ENCODE data around the gene MGAM2.

MGAM2 gene

GRCh38 chr7:142176901-142177300 is 65.4 kb downstream of the MGAM2 start:
- no peak for DNase-seq (ENCODE audit: low read depth)

- no peak for DNase-seq (ENCODE audit: low read depth)
These were observed 66.4 kb downstream of the MGAM2 start for GRCh38 chr7:142177869-142178268.

DNA sequence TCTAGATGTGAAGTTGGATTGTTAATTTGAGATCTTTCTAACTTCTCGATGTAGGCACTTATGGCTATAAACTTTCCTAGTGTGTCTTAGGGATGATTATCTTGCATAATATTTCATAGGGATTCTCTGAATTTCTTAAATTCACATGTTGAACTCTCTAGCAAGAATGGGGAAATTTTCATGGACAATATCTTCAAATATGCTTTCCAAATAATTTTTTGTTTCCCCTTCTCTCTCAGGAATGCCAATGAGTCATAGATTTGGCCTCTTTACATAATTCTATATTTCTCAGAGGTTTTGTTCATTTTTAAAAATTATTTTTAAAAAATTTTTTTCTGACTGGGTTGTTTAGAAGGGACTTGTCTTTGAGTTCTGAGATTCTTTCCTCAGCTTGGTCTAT is 68.9 kb downstream of the MGAM2 start:
- no peak for DNase-seq (ENCODE audit: low read depth)

GRCh38 chr7:142181211-142181610 is 69.7 kb downstream of the MGAM2 start:
- DNase-seq (ENCODE audit: low read depth), result no peak

GRCh38 chr7:142181966-142182365 is 70.4 kb downstream of the MGAM2 start:
- no peak for DNase-seq (ENCODE audit: low read depth)

GRCh38 chr7:142185069-142185468 is 73.6 kb downstream of the MGAM2 start:
- DNase-seq (ENCODE audit: low read depth), result no peak

DNA sequence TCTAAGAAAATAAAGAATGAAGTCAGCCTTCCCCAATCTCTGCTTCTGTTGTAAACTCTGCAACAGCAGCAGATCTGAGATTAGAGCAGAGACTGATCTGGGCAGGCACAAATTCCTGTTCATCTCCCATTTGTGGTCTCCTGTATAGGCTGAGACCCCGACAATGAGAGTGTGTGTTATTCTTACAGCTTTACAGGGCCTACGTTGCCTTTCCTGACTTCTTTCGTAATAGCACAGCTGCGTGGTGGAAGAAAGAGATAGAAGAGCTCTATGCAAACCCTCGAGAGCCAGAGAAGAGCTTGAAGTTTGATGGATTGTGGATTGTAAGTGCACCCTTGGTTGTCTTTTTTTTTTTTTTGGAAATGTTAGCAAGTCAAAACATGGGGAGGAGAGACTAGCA is 74.3 kb downstream of the MGAM2 start:
- DNase-seq (ENCODE audit: low read depth), result no peak

DNA sequence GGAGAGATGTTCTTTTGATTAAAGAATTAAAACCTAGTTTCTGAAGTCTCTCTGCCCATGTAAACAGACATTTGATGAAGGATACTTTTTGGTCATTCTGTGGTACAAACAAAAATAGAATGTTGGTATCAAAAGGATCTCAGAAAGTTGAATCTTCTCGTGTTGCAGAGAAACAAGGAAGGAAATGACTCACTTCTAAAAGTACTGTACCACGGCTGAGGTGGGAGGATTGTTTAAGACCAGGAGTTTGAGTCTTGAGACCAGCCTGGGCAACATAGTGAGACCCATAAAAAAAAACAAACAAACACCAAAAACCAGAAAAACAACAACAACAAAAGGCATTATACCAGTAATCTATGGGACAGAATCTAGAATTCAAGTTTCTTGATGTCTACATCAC is 76.6 kb downstream of the MGAM2 start:
- DNase-seq (ENCODE audit: low read depth), result no peak

GRCh38 chr7:142188846-142189245 is 77.3 kb downstream of the MGAM2 start:
- DNase-seq (ENCODE audit: low read depth), result no peak

GRCh38 chr7:142194201-142194600 is 82.7 kb downstream of the MGAM2 start:
- no peak for DNase-seq (ENCODE audit: low read depth)

DNA sequence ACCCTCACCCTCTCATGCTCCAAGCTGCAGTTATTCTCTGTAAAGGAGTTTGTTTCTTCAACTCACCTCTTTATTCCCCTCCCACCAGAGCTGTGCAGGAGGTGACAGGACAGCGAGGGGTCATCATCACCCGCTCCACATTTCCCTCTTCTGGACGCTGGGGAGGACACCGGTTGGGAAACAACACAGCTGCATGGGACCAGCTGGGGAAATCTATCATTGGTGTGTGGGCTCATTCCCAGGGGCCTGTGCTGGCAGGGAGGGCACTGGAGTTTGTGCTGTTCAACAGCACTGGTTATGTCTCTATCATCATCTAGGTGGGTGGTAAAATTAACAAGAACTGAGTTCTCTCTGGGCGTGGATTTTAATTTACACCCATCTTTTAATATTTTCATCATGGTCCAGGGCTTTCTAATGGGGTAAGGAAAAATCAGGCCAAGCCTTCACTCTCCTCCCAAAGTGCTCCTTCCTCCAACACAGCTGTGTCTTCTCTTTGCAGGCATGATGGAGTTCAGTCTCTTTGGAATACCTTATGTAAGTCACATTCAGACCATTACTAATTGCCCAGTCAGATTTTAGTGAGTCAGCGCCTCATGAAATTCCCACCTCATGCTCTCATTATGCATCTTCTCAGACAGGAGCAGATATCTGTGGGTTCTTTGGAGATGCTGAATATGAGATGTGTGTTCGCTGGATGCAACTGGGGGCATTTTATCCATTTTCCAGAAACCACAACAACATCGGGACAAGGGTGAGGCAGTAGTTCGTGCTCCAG is 84.7 kb downstream of the MGAM2 start:
- no peak for DNase-seq (ENCODE audit: low read depth)

GRCh38 chr7:142200206-142200605 is 88.7 kb downstream of the MGAM2 start:
- no peak for DNase-seq (ENCODE audit: low read depth)

DNA sequence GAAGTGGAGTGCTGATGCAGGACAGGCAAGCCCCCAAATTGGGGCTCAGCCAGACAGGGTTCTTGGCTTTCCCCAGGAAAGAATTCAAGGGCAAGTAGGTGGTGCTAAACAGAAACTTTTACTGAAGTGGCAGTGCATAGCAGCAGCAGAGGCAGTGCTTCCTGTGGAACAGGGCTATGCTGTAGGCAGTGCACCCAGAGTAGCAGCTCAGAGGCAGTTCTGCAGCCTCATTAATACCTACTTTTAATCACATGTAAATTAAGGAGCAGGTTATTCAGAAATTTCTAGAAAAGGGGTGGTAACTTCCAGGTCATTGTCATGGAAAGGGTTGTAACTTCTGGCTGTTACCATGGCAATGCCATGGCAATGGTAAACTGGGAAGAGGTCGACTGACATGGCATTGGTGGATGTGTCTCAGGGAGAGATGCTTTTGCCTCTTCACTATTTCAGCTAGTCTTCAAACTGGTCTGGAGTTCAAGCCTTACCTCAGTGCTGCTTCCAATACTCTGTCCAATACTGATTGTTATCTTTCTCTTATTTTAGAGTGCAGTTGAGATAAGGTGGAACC is 117.1 kb downstream of the MGAM2 start:
- DNase-seq (ENCODE audit: low read depth), result no peak

- no peak for DNase-seq (ENCODE audit: low read depth)
These were observed 120.2 kb downstream of the MGAM2 start for GRCh38 chr7:142231716-142232115.

GRCh38 chr7:142240546-142240945 is 129.0 kb downstream of the MGAM2 start:
- no peak for DNase-seq (ENCODE audit: low read depth)

- DNase-seq (ENCODE audit: low read depth), result no peak
These were observed 132.3 kb downstream of the MGAM2 start for GRCh38 chr7:142243823-142244222.

- no peak for DNase-seq (ENCODE audit: low read depth)
These were observed 136.9 kb downstream of the MGAM2 start for GRCh38 chr7:142248166-142249160.

- no peak for DNase-seq (ENCODE audit: low read depth)
These were observed 138.4 kb downstream of the MGAM2 start for GRCh38 chr7:142249918-142250317.

DNA sequence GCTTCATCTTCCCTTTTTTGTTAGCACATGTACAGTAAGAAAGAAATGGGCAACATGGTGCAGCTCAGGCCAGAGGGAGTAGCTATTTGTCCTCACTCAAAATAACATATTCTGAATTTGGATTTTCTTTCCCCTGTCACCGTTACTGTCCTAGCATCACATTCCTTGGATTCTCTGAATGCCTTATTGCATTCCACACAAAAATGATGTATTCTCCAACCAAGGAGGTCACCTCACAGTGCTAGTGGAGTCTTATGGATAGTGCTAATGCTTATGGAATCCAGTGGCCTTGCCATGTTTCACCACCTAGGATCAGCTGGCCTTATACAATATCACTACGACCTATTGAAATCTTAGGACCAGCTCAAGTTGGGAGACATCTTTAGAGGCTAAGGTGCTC is 139.2 kb downstream of the MGAM2 start:
- no peak for DNase-seq (ENCODE audit: low read depth)

- no peak for DNase-seq (ENCODE audit: low read depth)
These were observed 146.4 kb downstream of the MGAM2 start, which contains the start of gene PRSS58 for GRCh38 chr7:142257958-142258357. Gene PRSS58, minus strand, starts transcription at chr7:142258058. Its CDS starts 351 bp downstream, at chr7:142257707.

GRCh38 chr7:142263598-142264380 is 152.3 kb downstream of the MGAM2 start:
- no peak for DNase-seq (ENCODE audit: low read depth)
